ENCODE measurements around the gene GRID1.

Gene GRID1

DNA sequence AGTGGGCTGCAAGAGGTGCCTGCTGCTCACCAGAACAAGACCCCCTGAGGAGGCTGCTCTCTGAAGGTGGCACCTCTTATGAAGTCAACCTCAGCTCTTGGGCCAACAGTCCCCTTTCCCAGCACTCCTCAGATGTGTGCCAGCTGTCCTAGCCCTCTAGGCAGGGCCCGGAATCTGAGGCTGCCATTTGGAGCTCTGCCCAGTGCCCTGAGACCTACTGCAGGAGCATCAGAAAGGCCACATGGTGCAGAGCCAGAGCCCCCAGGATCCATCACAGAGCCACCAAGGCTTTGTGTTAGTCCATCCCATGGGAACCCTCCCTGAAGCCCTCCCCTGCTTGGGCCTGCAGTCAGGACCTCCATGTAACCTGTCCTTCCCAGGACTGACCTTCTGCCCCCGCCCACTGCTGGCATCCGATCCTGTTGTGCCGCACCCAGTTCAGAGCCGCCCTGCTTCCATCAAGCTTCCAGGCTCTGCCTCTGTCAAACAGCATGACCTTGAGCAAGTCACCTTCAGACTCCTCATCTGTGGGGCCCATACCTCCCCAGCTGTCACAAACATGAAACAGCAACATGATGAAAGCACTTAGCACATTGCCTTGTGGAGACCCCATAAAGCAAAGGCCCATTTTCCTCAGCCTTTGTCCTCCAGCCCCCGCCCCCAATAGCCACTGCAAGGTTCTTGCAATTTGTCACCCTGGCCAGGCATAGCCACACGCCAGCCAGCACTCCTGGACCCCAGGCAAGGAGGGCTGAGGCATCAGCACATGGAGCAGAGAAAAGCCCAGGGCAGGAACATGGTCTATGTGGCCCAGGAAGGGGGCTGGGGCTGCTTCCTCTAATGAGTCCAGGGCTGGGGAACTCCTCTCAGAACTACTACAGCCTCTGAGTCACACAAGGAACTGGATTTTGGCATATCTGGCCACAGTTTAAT is 51.7 kb downstream of the GRID1 start:
- no peak for DNase-seq (ENCODE audit: low read depth in 1 of 2, low spot score in 1 of 2)
- in situ Hi-C loops (cut with HindIII; ENCODE audit: low pct_unique_long_range_greater_than_20kb, low sequenced_read_pairs): no loop called here
- TF ChIP-seq JUND (IDR thresholded peaks at IDR 0.05; ENCODE audit: low read depth): no peak

DNA sequence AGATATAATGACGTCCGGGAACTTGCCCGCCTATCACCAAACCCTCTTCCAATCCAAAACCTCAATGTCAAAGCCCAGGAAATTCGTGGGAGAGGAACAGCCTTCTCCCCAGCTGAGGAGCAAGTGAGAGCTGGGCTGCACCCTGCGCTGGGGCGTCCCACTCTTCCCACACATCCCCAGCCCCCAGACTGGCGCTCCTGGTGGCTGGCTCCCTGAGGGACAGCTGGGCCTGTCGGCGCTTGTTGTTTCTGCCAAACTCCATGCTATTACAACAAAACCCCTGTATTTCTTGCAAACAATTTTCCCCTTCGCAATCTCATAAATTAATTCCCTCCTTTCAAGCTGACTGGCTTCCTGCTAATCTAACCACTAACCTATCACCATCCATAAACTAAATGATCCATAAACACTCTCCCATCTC is 53.0 kb downstream of the GRID1 start:
- no peak for TF ChIP-seq JUND (IDR thresholded peaks at IDR 0.05; ENCODE audit: low read depth)
- in situ Hi-C loops (cut with HindIII; ENCODE audit: low pct_unique_long_range_greater_than_20kb, low sequenced_read_pairs): no loop called here
- DNase-seq (ENCODE audit: low read depth in 1 of 2, low spot score in 1 of 2): no peak

DNA sequence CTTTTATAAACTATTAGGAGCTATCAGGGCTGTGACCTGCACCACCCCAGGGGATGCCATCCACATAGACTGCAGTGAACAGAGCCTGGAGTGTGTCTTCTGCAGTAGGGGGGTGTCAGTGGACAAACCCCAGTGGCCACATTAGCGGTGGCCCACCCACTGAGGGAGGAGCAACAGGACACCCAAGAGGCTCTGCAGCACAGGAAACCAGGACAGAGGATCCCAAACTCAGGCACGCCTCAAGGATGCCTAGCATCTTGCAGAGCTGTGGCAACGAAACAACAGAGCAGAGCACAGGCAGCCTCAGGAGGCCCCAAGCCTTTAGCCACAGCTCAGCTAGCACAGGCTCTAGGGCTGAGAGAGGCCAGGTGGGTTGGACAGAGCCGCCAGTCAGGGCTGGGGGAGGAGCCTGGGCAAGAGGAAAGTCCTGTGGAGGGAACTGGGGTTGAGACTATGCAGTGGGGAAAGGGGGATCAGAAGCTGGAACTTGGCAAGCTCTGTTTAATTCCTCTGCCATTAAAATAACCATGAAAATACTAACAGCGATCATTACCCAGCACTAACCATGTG is 53.8 kb downstream of the GRID1 start:
- DNase-seq (ENCODE audit: low read depth in 1 of 2, low spot score in 1 of 2): no peak
- no peak for TF ChIP-seq JUND (IDR thresholded peaks at IDR 0.05; ENCODE audit: low read depth)
- in situ Hi-C loops (cut with HindIII; ENCODE audit: low pct_unique_long_range_greater_than_20kb, low sequenced_read_pairs): no loop called here

DNA sequence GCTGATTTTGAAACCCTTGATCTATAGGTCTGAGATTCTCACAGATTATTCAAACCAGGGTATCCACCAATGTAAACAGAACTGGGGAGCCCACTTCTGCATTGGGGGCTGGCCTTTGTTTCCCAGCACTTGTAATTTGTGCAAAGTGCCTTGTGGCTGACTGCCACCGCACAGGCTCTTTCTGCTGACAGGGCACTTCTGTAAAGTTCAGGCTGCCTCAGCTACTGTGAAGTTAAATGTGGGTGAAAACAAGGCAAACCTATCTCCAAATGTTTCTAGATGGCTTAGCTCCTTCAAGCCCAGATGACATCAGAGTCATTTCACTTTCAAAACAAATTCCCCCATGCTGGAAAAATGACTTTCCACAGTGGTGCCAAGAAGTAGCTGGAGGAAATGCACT is 54.7 kb downstream of the GRID1 start:
- TF ChIP-seq JUND (IDR thresholded peaks at IDR 0.05; ENCODE audit: low read depth): no peak
- in situ Hi-C loops (cut with HindIII; ENCODE audit: low pct_unique_long_range_greater_than_20kb, low sequenced_read_pairs): no loop called here
- no peak for DNase-seq (ENCODE audit: low read depth in 1 of 2, low spot score in 1 of 2)

DNA sequence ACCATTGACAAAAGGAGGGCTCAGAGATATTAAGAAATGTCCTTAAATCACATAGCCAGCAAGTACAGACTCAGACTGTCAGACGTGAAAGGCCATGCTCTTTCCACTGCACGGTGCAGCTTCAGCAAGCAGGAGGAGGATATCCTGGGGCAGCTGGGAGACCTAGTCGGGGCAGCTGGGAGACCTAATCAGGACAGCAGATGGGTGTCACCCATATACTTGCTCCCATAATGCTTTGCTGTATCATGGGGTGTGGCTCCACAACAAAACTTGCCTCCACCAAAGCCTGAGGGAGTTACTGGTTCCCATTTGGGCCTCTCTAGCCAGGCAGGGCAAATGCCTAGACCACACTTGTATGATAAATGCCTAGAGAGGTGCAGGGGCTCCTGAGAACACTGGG is 55.4 kb downstream of the GRID1 start:
- no peak for DNase-seq (ENCODE audit: low read depth in 1 of 2, low spot score in 1 of 2)
- no peak for TF ChIP-seq JUND (IDR thresholded peaks at IDR 0.05; ENCODE audit: low read depth)

DNA sequence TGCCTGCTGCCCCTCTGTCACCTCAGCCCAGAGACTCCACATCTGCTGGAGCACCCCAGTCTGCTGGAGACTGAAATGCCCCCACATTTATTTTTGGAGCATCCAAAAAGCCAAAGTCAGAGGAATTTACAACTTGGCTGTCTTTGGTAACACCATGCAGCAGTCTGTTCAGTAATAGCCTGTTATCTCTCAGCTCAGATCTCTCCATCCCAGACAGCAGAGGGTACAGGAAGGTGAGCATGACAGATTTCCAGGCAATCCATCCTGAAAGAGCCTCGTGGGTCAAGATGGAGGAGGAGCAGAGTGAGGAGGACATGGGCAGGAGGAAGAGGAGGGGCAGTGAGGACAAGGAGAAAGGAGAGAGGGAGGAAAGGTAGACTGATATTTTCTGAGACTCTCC is 55.9 kb downstream of the GRID1 start:
- TF ChIP-seq JUND (IDR thresholded peaks at IDR 0.05; ENCODE audit: low read depth): no peak
- in situ Hi-C loops (cut with HindIII; ENCODE audit: low pct_unique_long_range_greater_than_20kb, low sequenced_read_pairs): no loop called here
- no peak for DNase-seq (ENCODE audit: low read depth in 1 of 2, low spot score in 1 of 2)

More for the DNA sequence above, 55.4 kb downstream of the GRID1 start:
- in situ Hi-C loops (cut with HindIII; ENCODE audit: low pct_unique_long_range_greater_than_20kb, low sequenced_read_pairs): no loop called here

DNA sequence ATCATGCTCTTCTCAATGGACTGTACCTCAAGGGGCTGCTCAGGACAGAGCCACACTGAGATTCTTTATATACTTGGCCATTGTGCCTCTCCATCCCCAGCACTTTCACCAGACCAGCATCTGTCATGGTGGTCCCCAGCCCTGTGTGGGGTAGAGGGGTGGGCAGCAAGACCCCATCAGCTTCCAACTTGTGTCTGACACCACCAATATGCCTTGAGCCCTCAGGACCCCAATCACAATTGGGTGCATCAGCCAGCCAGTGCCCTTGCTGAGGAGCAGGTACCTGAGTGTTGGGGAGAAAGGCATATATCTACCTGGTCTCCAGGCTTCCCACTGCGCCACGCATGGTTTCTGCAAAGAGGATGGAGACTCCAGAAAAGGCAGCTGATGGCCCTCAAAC is 56.3 kb downstream of the GRID1 start:
- DNase-seq (ENCODE audit: low read depth in 1 of 2, low spot score in 1 of 2): no peak
- in situ Hi-C loops (cut with HindIII; ENCODE audit: low pct_unique_long_range_greater_than_20kb, low sequenced_read_pairs): no loop called here
- TF ChIP-seq JUND (IDR thresholded peaks at IDR 0.05; ENCODE audit: low read depth): no peak

GRCh38 chr10:86308056-86308455 is 58.5 kb downstream of the GRID1 start:
- no peak for TF ChIP-seq JUND (IDR thresholded peaks at IDR 0.05; ENCODE audit: low read depth)
- in situ Hi-C loops (cut with HindIII; ENCODE audit: low pct_unique_long_range_greater_than_20kb, low sequenced_read_pairs): no loop called here
- DNase-seq (ENCODE audit: low read depth in 1 of 2, low spot score in 1 of 2): no peak

- TF ChIP-seq JUND (IDR thresholded peaks at IDR 0.05; ENCODE audit: low read depth): no peak
- DNase-seq (ENCODE audit: low read depth in 1 of 2, low spot score in 1 of 2): peak; percentile 69 to 78
- in situ Hi-C loops (cut with HindIII; ENCODE audit: low pct_unique_long_range_greater_than_20kb, low sequenced_read_pairs): no loop called here
Observed at GRCh38 chr10:86306628-86307278, 59.8 kb downstream of the GRID1 start.

DNA sequence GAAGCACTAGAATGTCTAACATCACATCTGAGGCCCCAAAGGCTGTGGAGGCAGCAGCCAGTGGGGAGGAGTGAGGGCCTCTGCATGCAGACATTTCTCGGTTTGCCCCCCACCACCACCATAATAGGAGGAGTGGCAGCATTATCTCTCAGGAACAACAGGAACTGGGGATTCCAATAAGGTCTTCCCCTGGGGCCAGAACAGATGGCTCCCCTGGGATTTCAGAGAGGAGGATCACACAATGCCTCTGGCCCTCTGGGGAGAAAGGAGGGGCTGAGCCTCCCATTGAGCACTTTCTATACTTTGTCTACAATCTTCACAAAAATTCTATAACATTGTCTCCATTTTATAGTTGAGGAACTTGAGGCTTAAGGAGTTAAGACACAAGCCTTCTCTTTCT is 61.1 kb downstream of the GRID1 start:
- no peak for TF ChIP-seq JUND (IDR thresholded peaks at IDR 0.05; ENCODE audit: low read depth)
- DNase-seq (ENCODE audit: low read depth in 1 of 2, low spot score in 1 of 2): no peak
- in situ Hi-C loops (cut with HindIII; ENCODE audit: low pct_unique_long_range_greater_than_20kb, low sequenced_read_pairs): no loop called here

DNA sequence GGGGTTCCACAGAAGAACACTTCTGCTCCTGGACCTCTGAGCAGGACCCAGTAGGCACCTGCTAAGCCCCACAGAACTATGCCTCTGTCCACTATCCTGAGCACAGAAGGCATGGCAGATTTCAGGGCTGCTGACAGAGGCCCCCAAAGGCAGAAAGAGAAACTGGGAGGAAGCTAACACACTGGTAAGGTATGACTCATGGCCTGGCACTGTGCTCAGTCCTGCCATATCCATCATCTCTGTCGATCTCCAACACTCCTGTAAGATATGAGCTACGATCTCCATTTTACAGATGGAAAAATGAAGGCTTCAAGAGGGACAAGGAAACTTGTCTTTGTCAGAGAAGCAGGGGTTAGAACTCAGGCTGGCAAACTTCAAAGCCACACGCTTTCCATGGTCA is 62.2 kb downstream of the GRID1 start:
- in situ Hi-C loops (cut with HindIII; ENCODE audit: low pct_unique_long_range_greater_than_20kb, low sequenced_read_pairs): no loop called here
- TF ChIP-seq JUND (IDR thresholded peaks at IDR 0.05; ENCODE audit: low read depth): no peak
- no peak for DNase-seq (ENCODE audit: low read depth in 1 of 2, low spot score in 1 of 2)

DNA sequence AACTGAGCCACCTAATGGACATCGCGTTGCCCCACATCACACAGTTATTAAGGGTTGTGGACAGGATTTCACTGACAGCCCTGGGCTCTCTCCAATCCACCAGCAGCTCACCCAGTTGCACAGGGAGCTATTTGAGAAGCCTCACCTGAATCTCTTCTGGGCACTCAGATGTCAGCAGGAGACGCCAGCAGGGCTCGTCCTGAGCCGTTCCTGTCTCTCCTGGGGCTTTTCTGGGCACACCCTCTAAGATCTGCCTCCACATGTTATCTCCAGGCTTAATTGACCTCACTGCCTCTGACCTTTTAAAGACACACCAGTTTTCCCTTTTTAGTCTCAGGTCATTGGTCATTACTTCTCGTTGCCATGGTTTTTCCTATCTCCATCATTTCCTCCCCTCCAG is 63.0 kb downstream of the GRID1 start:
- TF ChIP-seq JUND (IDR thresholded peaks at IDR 0.05; ENCODE audit: low read depth): no peak
- no peak for DNase-seq (ENCODE audit: low read depth in 1 of 2, low spot score in 1 of 2)
- in situ Hi-C loops (cut with HindIII; ENCODE audit: low pct_unique_long_range_greater_than_20kb, low sequenced_read_pairs): no loop called here

GRCh38 chr10:86301971-86302370 is 64.6 kb downstream of the GRID1 start:
- DNase-seq (ENCODE audit: low read depth in 1 of 2, low spot score in 1 of 2): no peak
- in situ Hi-C loops (cut with HindIII; ENCODE audit: low pct_unique_long_range_greater_than_20kb, low sequenced_read_pairs): no loop called here
- TF ChIP-seq JUND (IDR thresholded peaks at IDR 0.05; ENCODE audit: low read depth): no peak
